ENCODE data around the gene PTER. TPM values are rescaled to one million over a fixed set of nuclear protein-coding genes. Genes with fewer than 3 reads are reported as not detected.

PTER gene
- total and polyA plus RNA-seq, 2 of the 13 experiments (the other 11 are each of a cell fraction or from before 2014, with no cell fraction given), result 6.1 to 6.6 TPM

- no peak overlapping the region for H3K27ac ChIP-seq (ENCODE audit: extremely low read length, insufficient read depth, low read length)
- no peaks in the 10 kb centered on the region for H3K4me1 ChIP-seq (ENCODE audit: insufficient read depth, low read length)
- ATAC-seq (no peak), FAIRE-seq (no peak), DNase-seq (ENCODE audit: low spot score) (no peak)
- no peak overlapping the region for H3K4me3 ChIP-seq (replicated peaks in 1 of 3; ENCODE audit: insufficient read depth in 1 of 3, low read depth in 2 of 3, low read length in 3 of 3)
- no peak overlapping the region for H2AFZ ChIP-seq (ENCODE audit: low read length)
- H4K20me1 ChIP-seq (ENCODE audit: insufficient read depth, low read length), result no peaks in the 10 kb centered on the region
- intact Hi-C loops (cut with micrococcal nuclease; ENCODE audit: unreplicated experiment), result no loop called here
- BruUV-seq (replicated peaks), result no TSS peak
- no peaks in the 10 kb centered on the region for H3K27me3 ChIP-seq (ENCODE audit: control insufficient read depth in 1 of 2, insufficient read depth in 2 of 2, low read length in 2 of 2)
- H3K36me3 ChIP-seq (replicated peaks in 1 of 2; ENCODE audit: control insufficient read depth in 1 of 2, insufficient read depth in 2 of 2, low read length in 2 of 2), result no peaks in the 10 kb centered on the region
- no peaks in the 10 kb centered on the region for H3K9me3 ChIP-seq (ENCODE audit: low read length)
- no peaks in the 10 kb centered on the region for H3K79me2 ChIP-seq (ENCODE audit: insufficient read depth, low read length)
- no peak overlapping the region for H3K9ac ChIP-seq (ENCODE audit: insufficient read depth, low read depth, low read length)
- in situ Hi-C loops (cut with HindIII; ENCODE audit: extremely low pct_ligation_motif_present, low pct_unique_long_range_greater_than_20kb), result no loop called here
- POLR2A ChIA-PET, result no interaction called here
- WGBS (ENCODE audit: low lambda C conversion rate), result 60% methylated on average over 8 of the region's 9 CpGs
- H3K4me2 ChIP-seq (ENCODE audit: low read depth, low read length), result no peak overlapping the region
- CTCF ChIA-PET (ENCODE audit: low intra/inter-chr PET ratio, low total read pairs), result no interaction called here
- no peak for TF ChIP-seq KLF9 (CRISPR knock-in tag; IDR thresholded peaks at IDR 0.05; ENCODE audit: low read depth)
- TF ChIP-seq ZNF160 (CRISPR knock-in tag; IDR thresholded peaks at IDR 0.05), result no peak
- TF ChIP-seq ZBTB2 (CRISPR knock-in tag; IDR thresholded peaks at IDR 0.05; ENCODE audit: low read depth), result no peak
- TF ChIP-seq ZNF496 (CRISPR knock-in tag; IDR thresholded peaks at IDR 0.05; ENCODE audit: insufficient replicate concordance), result no peak
- TF ChIP-seq, protein P1, sequence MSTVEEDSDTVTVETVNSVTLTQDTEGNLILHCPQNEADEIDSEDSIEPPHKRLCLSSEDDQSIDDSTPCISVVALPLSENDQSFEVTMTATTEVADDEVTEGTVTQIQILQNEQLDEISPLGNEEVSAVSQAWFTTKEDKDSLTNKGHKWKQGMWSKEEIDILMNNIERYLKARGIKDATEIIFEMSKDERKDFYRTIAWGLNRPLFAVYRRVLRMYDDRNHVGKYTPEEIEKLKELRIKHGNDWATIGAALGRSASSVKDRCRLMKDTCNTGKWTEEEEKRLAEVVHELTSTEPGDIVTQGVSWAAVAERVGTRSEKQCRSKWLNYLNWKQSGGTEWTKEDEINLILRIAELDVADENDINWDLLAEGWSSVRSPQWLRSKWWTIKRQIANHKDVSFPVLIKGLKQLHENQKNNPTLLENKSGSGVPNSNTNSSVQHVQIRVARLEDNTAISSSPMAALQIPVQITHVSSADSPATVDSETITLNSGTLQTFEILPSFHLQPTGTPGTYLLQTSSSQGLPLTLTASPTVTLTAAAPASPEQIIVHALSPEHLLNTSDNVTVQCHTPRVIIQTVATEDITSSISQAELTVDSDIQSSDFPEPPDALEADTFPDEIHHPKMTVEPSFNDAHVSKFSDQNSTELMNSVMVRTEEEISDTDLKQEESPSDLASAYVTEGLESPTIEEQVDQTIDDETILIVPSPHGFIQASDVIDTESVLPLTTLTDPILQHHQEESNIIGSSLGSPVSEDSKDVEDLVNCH (CRISPR knock-in tag; IDR thresholded peaks at IDR 0.05), result no peak
- no peak for TF ChIP-seq ZNF577 (CRISPR knock-in tag; IDR thresholded peaks at IDR 0.05; ENCODE audit: borderline replicate concordance, low read depth)
- no peak for TF ChIP-seq ZNF326 (CRISPR knock-in tag; IDR thresholded peaks at IDR 0.05; ENCODE audit: borderline replicate concordance)
- TF ChIP-seq CHD4 (IDR thresholded peaks at IDR 0.05; ENCODE audit: borderline replicate concordance, low read length), result no peak
- no peak for TF ChIP-seq ZFP36 (IDR thresholded peaks at IDR 0.05; ENCODE audit: borderline replicate concordance, low read depth, low read length, partially characterized antibody)
- TF ChIP-seq ZNF501 (CRISPR knock-in tag; IDR thresholded peaks at IDR 0.05), result no peak
- TF ChIP-seq TOE1 (CRISPR knock-in tag; IDR thresholded peaks at IDR 0.05), result no peak
- TF ChIP-seq CC2D1A (CRISPR knock-in tag; IDR thresholded peaks at IDR 0.05), result no peak
- no peak for TF ChIP-seq TAF15 (IDR thresholded peaks at IDR 0.05; ENCODE audit: low read depth, low read length, poor library complexity, severe bottlenecking)
- no peak for TF ChIP-seq SUZ12 (IDR thresholded peaks at IDR 0.05; ENCODE audit: low read depth, low read length)
- TF ChIP-seq ZNF337 (CRISPR knock-in tag; IDR thresholded peaks at IDR 0.05; ENCODE audit: borderline replicate concordance, low read depth), result no peak
- TF ChIP-seq SMAD9 (CRISPR knock-in tag; IDR thresholded peaks at IDR 0.05), result no peak
- TF ChIP-seq NFRKB (IDR thresholded peaks at IDR 0.05), result no peak
- TF ChIP-seq ZNF276 (CRISPR knock-in tag; IDR thresholded peaks at IDR 0.05; ENCODE audit: low read depth), result no peak
These were observed 9.1 kb downstream of the PTER start for GRCh38 chr10:16445770-16446469.
